GM12878 (cell line): ENCODE results near the gene ACTR2. TPM values are rescaled to one million over a fixed set of nuclear protein-coding genes. Genes with fewer than 3 reads are reported as not detected.

Experiments
- ATAC-seq: fragments of 200-7000 bp; cut with Tn5 transposase; 3 replicates; pipeline ENCODE4 v1.9.1; 2020; ENCODE audit warnings: mild to moderate bottlenecking, moderate library complexity
- BruUV-seq: library from RNA; stranded (reverse); fragments of 400-500 nt; replicated peaks from 2 replicates; lab custom pipeline; 2021; lab: Mats Ljungman, UMichigan
- CTCF ChIA-PET: fragments of 300-600 bp; sonication (Branson Sonifier 250); formaldehyde crosslinking; extraction: SDS; loops from one replicate; lab custom pipeline; 2021; ENCODE audit warnings: inconsistent platforms; lab: Yijun Ruan, JAX
- POLR2A ChIA-PET: fragments of 350-600 bp; formaldehyde crosslinking; extraction: SDS; loops from one replicate; lab custom pipeline; 2021; ENCODE audit warnings: inconsistent platforms; lab: Charles Lee
- RAD21 ChIA-PET: fragments of 300-600 bp; sonication (Branson Sonifier 250); formaldehyde crosslinking; loops from one replicate; lab custom pipeline; 2023; ENCODE audit warnings: antibody characterized with exemption; ENCODE audit not compliant: unreplicated experiment; lab: Charles Lee
- SMC1A ChIA-PET: fragments of 300-600 bp; sonication (Branson Sonifier 250); formaldehyde crosslinking; loops from one replicate; lab custom pipeline; 2023; ENCODE audit not compliant: unreplicated experiment, uncharacterized antibody; lab: Charles Lee
- DNase-seq: peaks from one replicate; pipeline ENCODE4 v3.0.0-alpha.2; 2011; ENCODE audit warnings: low read depth, low spot score
- FAIRE-seq: peaks from 3 replicates; lab custom pipeline; 2011; peaks lifted over from hg19 to GRCh38; lab: Jason Lieb, UNC
- H2AFZ ChIP-seq: 2 replicates; pipeline ENCODE4 v1.6.0; 2011; ENCODE audit warnings: low read depth, low read length, control low read depth; ENCODE audit not compliant: control insufficient read depth
- H3K27ac ChIP-seq: 2 replicates; pipeline ENCODE4 v1.5.1; 2011; ENCODE audit warnings: control low read depth; ENCODE audit not compliant: control insufficient read depth, insufficient read depth
- H3K27me3 ChIP-seq, 2 experiments: replicated peaks in 1 of 2; 2 replicates each; pipeline versions ENCODE4 v1.6.0 to v1.6.1; 2011; ENCODE audit warnings: low read length in 1 of 2; ENCODE audit not compliant: control insufficient read depth in 2 of 2, insufficient read depth in 2 of 2
- H3K36me3 ChIP-seq, 2 experiments: 2 replicates each; pipeline ENCODE4 v1.5.1; 2011; ENCODE audit warnings: low read length in 1 of 2; ENCODE audit not compliant: control insufficient read depth in 2 of 2, insufficient read depth in 2 of 2
- H3K4me1 ChIP-seq: 2 replicates; pipeline ENCODE4 v1.6.1; 2011; ENCODE audit warnings: mild to moderate bottlenecking, low read length, moderate library complexity, mixed read lengths; ENCODE audit not compliant: control insufficient read depth, insufficient read depth
- H3K4me2 ChIP-seq: 2 replicates; pipeline ENCODE4 v1.6.0; 2011; ENCODE audit warnings: control low read depth; ENCODE audit not compliant: control insufficient read depth, insufficient read depth
- H3K4me3 ChIP-seq: fragments of 200-600 bp; sonication (generic); 2 replicates; pipeline ENCODE4 v1.5.1; 2016
- H3K79me2 ChIP-seq: 2 replicates; pipeline ENCODE4 v1.6.0; 2011; ENCODE audit warnings: low read length; ENCODE audit not compliant: control insufficient read depth, insufficient read depth
- H3K9ac ChIP-seq: 2 replicates; pipeline ENCODE4 v1.8.0; 2011; ENCODE audit warnings: low read length, control low read depth, mixed read lengths; ENCODE audit not compliant: control insufficient read depth, insufficient read depth
- H3K9me3 ChIP-seq: replicated peaks from 3 replicates; pipeline ENCODE4 v1.5.1; 2011; ENCODE audit warnings: mild to moderate bottlenecking, low read length; ENCODE audit not compliant: control insufficient read depth, insufficient read depth
- H4K20me1 ChIP-seq: 2 replicates; pipeline ENCODE4 v1.6.0; 2011; ENCODE audit not compliant: control insufficient read depth, insufficient read depth
- EED ChIP-seq: sonication (generic); IDR thresholded peaks from 2 replicates; pipeline ENCODE4 v1.6.1; 2016; ENCODE audit warnings: antibody characterized with exemption, low read depth
- HCFC1 ChIP-seq: fragments of 150-350 bp; IDR thresholded peaks from 2 replicates; pipeline ENCODE4 v1.6.1; 2014; ENCODE audit warnings: low read length
- IRF4 ChIP-seq: IDR thresholded peaks from 2 replicates; pipeline ENCODE4 v1.6.1; 2011; ENCODE audit warnings: low read depth, low read length
- KDM1A ChIP-seq: fragments of 200-600 bp; sonication (generic); IDR thresholded peaks from 2 replicates; pipeline ENCODE4 v1.6.1; 2016; ENCODE audit warnings: borderline replicate concordance
- ZNF274 ChIP-seq: IDR thresholded peaks from one replicate; pipeline ENCODE4 v1.8.0; 2011; ENCODE audit not compliant: insufficient read length, insufficient read depth
- WGBS: methylation state at CpG from one replicate; pipeline ENCODE4 v1.1.6; 2016; ENCODE audit warnings: low lambda C conversion rate; ENCODE audit not compliant: insufficient replicate concordance, insufficient coverage; ENCODE audit errors: missing lambda C conversion rate; 5-methylcytosine and 5-hydroxymethylcytosine counted together
- in situ Hi-C: fragments of 300-500 bp; cut with MboI; formaldehyde crosslinking; loops from 9 replicates; pipeline ENCODE4 v1.14.3; 2018; ENCODE audit warnings: mixed read lengths
- intact Hi-C: fragments of 100-400 bp; cut with micrococcal nuclease; formaldehyde crosslinking; loops from one replicate; pipeline ENCODE4 v1.14.2; 2022; ENCODE audit not compliant: unreplicated experiment
- polyA plus RNA-seq, 11 experiments: library from polyadenylated mRNA; depleted of rRNA in 4 of 11; unstranded in 6 of 11; stranded (reverse) in 5 of 11; fragments of >200 nt; fragmentation: Nextera tagmentation in 4 of 11; fragmentation: Illumina TruSeq in 1 of 11; extraction: Ambion mirVana in 4 of 11; extraction: Trizol in 1 of 11; gene quantifications; 1 replicate in 1 of 11; 2 replicates in 10 of 11; pipeline versions ENCODE4 v1.2.1 to v1.2.3, GENCODE V29; 2011 to 2016; ENCODE audit warnings: inconsistent platforms in 2 of 11, missing spikeins in 2 of 11, low read depth in 1 of 11
- total RNA-seq, 4 experiments: library from RNA; depleted of rRNA in 3 of 4; stranded (reverse); fragments of >200 nt in 3 of 4; fragmentation: Illumina TruSeq in 1 of 4; extraction: Trizol in 1 of 4; gene quantifications; 2 replicates each; pipeline versions ENCODE4 v1.2.1 to v1.2.3, GENCODE V29; 2013 to 2021
- TF ChIP-seq, protein P1 (sequence below): fragments of 450-650 bp; IDR thresholded peaks from 2 replicates; pipeline ENCODE4 v1.6.1; 2018; ENCODE audit warnings: borderline replicate concordance, mild to moderate bottlenecking; ENCODE audit not compliant: partially characterized antibody

Gene ACTR2
- total and polyA plus RNA-seq, 10 of the 15 experiments (the other 5 are each of a cell fraction or from before 2014, with no cell fraction given): 94.2 to 401 (median 195) TPM

DNA sequence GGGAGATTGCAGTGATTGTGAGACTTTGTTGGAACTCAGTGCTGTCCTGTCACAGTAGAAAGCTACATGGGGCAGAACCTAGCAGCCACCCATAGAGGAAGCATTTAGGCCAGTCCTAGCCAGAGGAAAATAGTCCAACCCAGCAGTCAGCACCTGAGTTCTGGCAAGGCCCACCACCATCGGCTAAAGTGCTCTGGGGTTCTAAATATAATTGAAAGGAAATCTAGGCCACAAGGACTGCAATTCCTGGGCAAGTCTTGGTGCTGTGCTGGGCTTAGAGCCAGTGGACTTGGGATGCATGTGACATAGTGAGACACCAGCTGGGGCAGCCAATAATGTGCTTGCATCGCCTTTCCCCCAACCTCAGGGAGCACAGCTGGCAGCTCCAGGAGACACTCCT, 28.9 kb upstream of the ACTR2 start (continued):
- TF ChIP-seq ZNF274 (no peak), IRF4 (no peak)

DNA sequence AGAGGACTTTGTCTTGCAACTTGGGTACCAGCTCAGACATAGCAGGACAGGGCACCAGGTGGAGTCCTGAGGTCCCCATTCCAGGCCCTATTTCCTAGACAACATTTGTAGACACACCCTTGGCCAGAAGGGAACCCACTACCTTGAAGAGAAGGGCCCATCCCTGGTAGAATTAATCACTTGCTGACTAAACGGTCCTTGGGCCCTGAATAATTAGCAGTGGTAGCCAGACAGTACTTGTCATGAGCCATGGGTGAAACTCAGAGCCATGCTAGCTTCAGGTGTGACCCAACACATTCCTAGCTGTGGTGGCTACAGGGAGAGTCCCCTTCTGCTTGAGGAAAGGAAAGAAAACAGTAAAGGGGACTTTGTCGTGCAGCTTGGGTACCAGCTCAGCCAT, 28.5 kb upstream of the ACTR2 start:
- no peaks in the 10 kb centered on the region for H3K36me3 ChIP-seq
- no peaks in the 10 kb centered on the region for H3K79me2 ChIP-seq
- ChIA-PET CTCF (interaction anchor here (1.0 kb wide), 1 partner anchor 134 kb away, joined by 3 read pairs; no protein-coding TSS in a partner anchor), RAD21 (no interaction called here), SMC1A (no interaction called here), POLR2A (no interaction called here)
- no peaks in the 10 kb centered on the region for H3K9me3 ChIP-seq
- FAIRE-seq: no peak
- no peak overlapping the region for H3K4me2 ChIP-seq
- in situ Hi-C loops: no loop called here
- H3K27me3 ChIP-seq: no peaks in the 10 kb centered on the region; a peak in 1 of 4 replicates
- H3K27ac ChIP-seq: no peak overlapping the region
- WGBS: 52% methylated on average over 2 of the region's 2 CpGs
- H3K4me3 ChIP-seq: no peak overlapping the region
- TF ChIP-seq EED (no peak), KDM1A (no peak), HCFC1 (no peak)
- TF ChIP-seq, protein P1, sequence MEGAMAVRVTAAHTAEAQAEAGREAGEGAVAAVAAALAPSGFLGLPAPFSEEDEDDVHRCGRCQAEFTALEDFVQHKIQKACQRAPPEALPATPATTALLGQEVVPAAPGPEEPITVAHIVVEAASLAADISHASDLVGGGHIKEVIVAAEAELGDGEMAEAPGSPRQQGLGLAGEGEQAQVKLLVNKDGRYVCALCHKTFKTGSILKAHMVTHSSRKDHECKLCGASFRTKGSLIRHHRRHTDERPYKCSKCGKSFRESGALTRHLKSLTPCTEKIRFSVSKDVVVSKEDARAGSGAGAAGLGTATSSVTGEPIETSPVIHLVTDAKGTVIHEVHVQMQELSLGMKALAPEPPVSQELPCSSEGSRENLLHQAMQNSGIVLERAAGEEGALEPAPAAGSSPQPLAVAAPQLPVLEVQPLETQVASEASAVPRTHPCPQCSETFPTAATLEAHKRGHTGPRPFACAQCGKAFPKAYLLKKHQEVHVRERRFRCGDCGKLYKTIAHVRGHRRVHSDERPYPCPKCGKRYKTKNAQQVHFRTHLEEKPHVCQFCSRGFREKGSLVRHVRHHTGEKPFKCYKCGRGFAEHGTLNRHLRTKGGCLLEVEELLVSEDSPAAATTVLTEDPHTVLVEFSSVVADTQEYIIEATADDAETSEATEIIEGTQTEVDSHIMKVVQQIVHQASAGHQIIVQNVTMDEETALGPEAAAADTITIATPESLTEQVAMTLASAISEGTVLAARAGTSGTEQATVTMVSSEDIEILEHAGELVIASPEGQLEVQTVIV: no peak
- H3K9ac ChIP-seq: no peak overlapping the region
- no peak for ATAC-seq
- H2AFZ ChIP-seq: no peak overlapping the region
- no peaks in the 10 kb centered on the region for H4K20me1 ChIP-seq
- intact Hi-C loops: no loop called here
- BruUV-seq: no TSS peak
- no peak for DNase-seq
- no peaks in the 10 kb centered on the region for H3K4me1 ChIP-seq
